Dermis microvascular lymphatic vessel endothelial cell (primary cell): Measurements from ENCODE around the gene CRIP2. TPM values are rescaled to one million over a fixed set of nuclear protein-coding genes. Genes with fewer than 3 reads are reported as not detected.
A peak's percentile ranks its signal among the peaks of the same experiment; 100 is the strongest.

Source experiments
- DNase-seq, 2 donors: peaks; one replicate each; pipeline versions ENCODE4 v3.0.0 to v3.0.0-alpha.2; 2010; ENCODE audit warnings: low read depth in 2 of 2
- total RNA-seq: library from RNA; depleted of rRNA; stranded (reverse); fragments of >200 nt; gene quantifications from 2 replicates; pipeline ENCODE4 v1.2.1, GENCODE V29; 2014

The CRIP2 gene
- total RNA-seq, 1 donor from 2014 or later = 137 TPM

GRCh38 chr14:105527381-105527825, 52.8 kb downstream of the CRIP2 start:
- DNase-seq = no peak

- peak; percentile 38 to 73 for DNase-seq
Measured at GRCh38 chr14:105527826-105528585, 53.4 kb downstream of the CRIP2 start.

GRCh38 chr14:105528586-105529318, 54.1 kb downstream of the CRIP2 start:
- DNase-seq = peak in 1 of 2 donors; percentile 7

- no peak for DNase-seq
Measured at GRCh38 chr14:105529319-105529568, 54.6 kb downstream of the CRIP2 start.

Other genes starting within 250 kb of the CRIP2 start
- gene BTBD6, start 226.3 kb upstream of the CRIP2 start, total RNA-seq = 33.4 and 54.1 TPM in 2 replicates
- gene BRF1, start 173.8 kb upstream of the CRIP2 start, total RNA-seq = 20.8 and 27.1 TPM in 2 replicates
- 30.3 and 54.6 TPM in 2 replicates for gene PACS2, start 160.1 kb upstream of the CRIP2 start, total RNA-seq
- under 0.01 and 0.13 TPM in 2 replicates for gene TEX22, start 76.3 kb upstream of the CRIP2 start, total RNA-seq
- gene MTA1, start 55.0 kb upstream of the CRIP2 start, total RNA-seq = 23.5 and 31.7 TPM in 2 replicates
- gene CRIP1, start 12.1 kb downstream of the CRIP2 start, total RNA-seq = 0.38 and 0.90 TPM in 2 replicates
- 7.1 and 9.9 TPM in 2 replicates for gene TEDC1, start 16.4 kb downstream of the CRIP2 start, total RNA-seq
- 6.4 and 9.5 TPM in 2 replicates for gene TMEM121, start 51.8 kb downstream of the CRIP2 start, total RNA-seq